Fibroblast of pulmonary artery (primary cell): ENCODE results near the gene ENTPD1.

Source experiments
- DNase-seq: peaks from one replicate; pipeline ENCODE4 v3.0.0-alpha.2; 2010; ENCODE audit warnings: low read depth
- H3K4me3 ChIP-seq: replicated peaks from 2 replicates; pipeline ENCODE4 v1.5.1; 2011; ENCODE audit warnings: low read depth, mild to moderate bottlenecking, control low read depth, low read length, moderate library complexity
- TF ChIP-seq, protein P1 (sequence below): IDR thresholded peaks from 2 replicates; pipeline ENCODE4 v1.5.1; 2011; ENCODE audit warnings: mild to moderate bottlenecking, control low read depth, low read length, inconsistent platforms; ENCODE audit errors: missing control alignments

ENTPD1 gene

DNA sequence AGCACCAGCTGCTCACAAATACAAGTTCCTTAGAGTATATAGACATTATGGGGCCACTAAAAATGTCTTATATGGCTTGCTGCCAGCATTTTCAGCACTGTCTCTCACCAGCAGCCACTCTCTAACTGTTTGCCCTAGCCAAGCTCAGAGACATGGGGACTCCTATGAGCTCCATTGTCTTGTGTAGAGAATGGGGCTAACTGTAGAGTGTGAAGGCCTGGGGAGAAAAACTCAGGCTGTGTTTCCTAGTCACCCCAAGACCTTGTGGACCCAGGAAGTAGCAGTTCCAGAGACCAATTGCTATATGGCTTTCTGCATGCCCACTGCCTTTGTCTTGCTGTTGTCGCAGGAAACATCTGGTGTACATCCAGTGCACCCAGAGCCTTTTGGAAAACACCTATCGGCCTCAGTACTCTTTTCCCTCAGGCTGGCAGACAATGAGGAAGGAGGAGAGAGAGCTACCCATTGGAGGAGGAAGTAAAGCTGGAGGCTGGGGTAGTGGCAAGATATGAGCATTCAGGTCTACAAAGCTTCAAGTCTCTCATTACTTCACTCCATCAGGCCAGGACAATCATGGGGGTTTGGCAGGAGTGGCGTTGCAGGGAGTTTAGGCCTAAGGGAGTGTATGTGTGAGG, 28.4 kb downstream of the ENTPD1 start:
- no peak for DNase-seq
- TF ChIP-seq, protein P1, sequence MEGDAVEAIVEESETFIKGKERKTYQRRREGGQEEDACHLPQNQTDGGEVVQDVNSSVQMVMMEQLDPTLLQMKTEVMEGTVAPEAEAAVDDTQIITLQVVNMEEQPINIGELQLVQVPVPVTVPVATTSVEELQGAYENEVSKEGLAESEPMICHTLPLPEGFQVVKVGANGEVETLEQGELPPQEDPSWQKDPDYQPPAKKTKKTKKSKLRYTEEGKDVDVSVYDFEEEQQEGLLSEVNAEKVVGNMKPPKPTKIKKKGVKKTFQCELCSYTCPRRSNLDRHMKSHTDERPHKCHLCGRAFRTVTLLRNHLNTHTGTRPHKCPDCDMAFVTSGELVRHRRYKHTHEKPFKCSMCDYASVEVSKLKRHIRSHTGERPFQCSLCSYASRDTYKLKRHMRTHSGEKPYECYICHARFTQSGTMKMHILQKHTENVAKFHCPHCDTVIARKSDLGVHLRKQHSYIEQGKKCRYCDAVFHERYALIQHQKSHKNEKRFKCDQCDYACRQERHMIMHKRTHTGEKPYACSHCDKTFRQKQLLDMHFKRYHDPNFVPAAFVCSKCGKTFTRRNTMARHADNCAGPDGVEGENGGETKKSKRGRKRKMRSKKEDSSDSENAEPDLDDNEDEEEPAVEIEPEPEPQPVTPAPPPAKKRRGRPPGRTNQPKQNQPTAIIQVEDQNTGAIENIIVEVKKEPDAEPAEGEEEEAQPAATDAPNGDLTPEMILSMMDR, result no peak

DNA sequence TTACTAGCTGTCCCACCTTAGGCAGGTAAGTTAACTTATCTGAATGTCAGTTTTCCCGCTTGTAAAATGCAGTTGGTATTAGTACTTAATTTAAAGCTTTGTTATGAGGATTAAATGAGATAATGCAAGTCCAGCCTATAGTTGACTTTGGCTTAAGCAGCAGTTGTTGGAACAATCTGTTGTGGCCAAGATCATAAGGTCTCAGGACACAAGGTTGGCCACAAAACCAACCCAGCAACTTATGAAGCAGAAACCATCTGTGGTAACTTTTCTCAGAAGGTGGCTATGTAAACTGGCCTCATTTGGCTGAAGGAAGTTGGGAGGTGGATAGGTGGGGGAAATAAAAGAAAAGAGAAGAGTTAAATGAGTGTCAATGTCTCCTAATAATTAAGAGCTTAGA, 29.4 kb downstream of the ENTPD1 start:
- DNase-seq, result no peak
- TF ChIP-seq, protein P1, result no peak

More for the DNA sequence above, 28.4 kb downstream of the ENTPD1 start:
- H3K4me3 ChIP-seq, result no peak overlapping the region

DNA sequence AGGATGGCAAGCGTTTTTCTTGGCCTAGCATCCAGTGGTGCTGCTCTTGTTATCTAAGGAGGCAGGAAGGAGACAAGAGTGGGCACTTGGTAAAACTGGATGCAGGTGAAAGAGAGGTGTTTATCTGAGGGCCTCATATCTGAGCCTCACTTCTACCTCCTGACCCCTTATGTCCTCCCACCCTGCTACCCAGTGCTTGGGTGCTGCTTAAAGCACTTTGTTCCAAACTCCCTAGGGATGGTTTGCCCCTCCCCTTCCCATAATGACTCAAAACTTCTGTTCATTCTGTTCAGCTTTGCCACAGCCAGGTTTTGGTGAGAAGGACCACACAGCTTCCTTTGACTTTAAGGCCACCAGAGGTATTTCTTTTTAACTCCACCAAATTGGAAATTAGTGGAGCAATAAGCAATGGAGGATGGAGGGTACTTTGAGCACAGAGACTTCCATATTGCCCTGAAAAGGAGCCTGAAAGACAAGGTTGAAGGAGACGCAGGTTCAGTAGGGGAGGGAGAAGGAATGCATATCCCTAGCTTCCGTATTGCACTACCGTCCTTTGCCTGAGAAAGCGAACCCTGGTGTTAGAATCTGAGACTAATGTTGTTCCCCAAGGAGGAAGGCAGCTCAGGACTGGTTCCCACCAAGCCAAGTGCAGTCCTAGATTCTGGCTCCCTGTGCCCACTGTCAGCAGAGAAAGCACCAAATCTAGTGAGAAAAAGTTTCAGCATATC, 30.1 kb downstream of the ENTPD1 start:
- DNase-seq, result no peak
- H3K4me3 ChIP-seq, result no peak overlapping the region
- TF ChIP-seq, protein P1, result no peak

More for the DNA sequence above, 29.4 kb downstream of the ENTPD1 start:
- no peak overlapping the region for H3K4me3 ChIP-seq

DNA sequence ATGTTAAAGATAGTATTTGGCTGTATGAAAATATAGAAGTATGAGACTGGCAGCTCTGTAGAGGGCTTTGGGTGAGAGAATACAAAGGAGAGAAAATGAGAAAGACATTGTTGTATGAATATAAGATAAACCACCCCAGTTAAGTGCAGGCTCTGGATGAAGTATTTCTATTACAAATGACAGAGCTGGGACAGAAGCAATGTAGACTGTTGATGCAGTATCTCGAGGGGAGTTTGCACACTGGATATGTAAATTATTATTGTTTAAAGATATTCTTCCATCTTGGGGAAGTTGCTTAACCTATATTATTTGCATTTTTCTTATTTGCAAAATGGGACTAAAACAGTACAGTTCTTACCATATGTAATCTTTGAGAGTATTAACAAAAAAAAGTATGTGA, 31.5 kb downstream of the ENTPD1 start:
- TF ChIP-seq, protein P1, result no peak
- no peak overlapping the region for H3K4me3 ChIP-seq
- DNase-seq, result no peak

DNA sequence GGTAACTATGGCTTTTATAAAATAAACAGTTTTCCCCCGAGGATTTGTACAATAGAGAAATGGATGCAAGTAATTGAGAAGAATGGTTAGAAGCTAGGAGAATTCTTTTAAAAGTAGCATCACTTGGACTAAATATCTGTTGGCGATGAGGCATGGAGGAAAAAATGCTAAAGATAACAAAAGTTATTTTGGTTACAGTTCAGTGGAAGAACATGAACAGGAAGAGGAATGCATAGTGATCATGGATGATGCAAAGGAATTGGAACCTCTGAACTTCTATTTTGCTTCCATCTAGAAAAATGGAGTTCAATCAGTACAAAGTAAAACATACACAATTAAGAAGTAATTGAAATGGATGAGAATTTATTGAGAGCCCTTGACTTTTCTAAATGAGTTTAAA, 32.9 kb downstream of the ENTPD1 start:
- peak; percentile 82 for DNase-seq

DNA sequence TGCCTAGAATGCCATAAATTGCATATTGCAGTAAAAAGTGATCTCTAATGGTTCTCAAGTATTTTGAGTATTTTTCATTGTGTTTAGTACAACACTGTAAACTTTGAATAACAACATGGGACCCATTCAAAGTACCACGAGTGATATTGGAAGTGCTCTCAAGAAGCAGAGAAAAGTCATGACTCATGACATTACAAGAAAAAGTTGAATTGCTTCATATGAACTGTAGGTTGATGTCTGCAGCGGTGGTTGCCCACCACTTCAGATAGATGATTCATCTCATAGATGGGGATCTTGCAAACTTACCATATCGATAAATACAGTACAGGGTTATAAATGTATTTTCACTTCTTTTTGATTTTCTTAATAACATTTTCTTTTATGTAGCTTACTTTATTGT, 33.9 kb downstream of the ENTPD1 start:
- TF ChIP-seq, protein P1, result no peak
- no peak overlapping the region for H3K4me3 ChIP-seq
- DNase-seq, result peak; percentile 24

More for the DNA sequence above, 32.9 kb downstream of the ENTPD1 start:
- no peak overlapping the region for H3K4me3 ChIP-seq
- TF ChIP-seq, protein P1, result no peak
